ENCODE data around the gene MLLT3. TPM values are rescaled to one million over a fixed set of nuclear protein-coding genes. Genes with fewer than 3 reads are reported as not detected.

Gene MLLT3
- total RNA-seq, 1 donor, result 17.4 TPM

DNA sequence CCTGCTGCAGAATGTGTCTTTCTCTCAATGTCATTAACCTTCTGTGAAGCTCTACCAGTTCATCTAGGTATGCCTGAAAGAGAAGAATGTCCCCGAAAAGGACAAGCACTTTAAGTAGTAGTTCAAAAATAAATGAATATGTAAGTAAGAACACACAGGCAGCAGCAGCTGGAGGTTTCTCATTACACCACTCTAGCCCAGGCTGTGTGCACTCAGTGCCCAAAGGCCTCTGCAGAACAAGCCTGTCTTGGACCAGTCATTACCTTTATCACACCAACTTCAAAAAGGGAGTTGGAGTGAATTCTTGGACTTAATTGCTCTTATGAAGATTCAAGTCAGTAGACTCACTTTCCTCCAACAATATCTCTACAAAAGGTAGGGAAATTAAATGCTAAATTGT lies 268.8 kb downstream of the MLLT3 start:
- Histone ChIP-seq H3K79me2 (ENCODE audit: insufficient read depth, low read length) (no peaks in the 10 kb centered on the region), H3K4me3 (ENCODE audit: insufficient read depth, low read length) (no peak overlapping the region), H3K9me3 (ENCODE audit: low read depth, low read length) (no peaks in the 10 kb centered on the region), H3K27ac (ENCODE audit: low read depth, low read length) (no peak overlapping the region), H4K20me1 (ENCODE audit: insufficient read depth, low read length) (no peaks in the 10 kb centered on the region), H3K27me3 (ENCODE audit: insufficient read depth, low read length) (no peaks in the 10 kb centered on the region), H2AFZ (ENCODE audit: low read length) (no peak overlapping the region), H3K36me3 (ENCODE audit: insufficient read depth, low read length) (no peaks in the 10 kb centered on the region), H3K4me2 (ENCODE audit: insufficient read depth, low read length) (no peak overlapping the region), H3K4me1 (ENCODE audit: insufficient read depth, low read length) (peaks cover 37% of the 10 kb centered on the region)
- TF ChIP-seq, protein P1, sequence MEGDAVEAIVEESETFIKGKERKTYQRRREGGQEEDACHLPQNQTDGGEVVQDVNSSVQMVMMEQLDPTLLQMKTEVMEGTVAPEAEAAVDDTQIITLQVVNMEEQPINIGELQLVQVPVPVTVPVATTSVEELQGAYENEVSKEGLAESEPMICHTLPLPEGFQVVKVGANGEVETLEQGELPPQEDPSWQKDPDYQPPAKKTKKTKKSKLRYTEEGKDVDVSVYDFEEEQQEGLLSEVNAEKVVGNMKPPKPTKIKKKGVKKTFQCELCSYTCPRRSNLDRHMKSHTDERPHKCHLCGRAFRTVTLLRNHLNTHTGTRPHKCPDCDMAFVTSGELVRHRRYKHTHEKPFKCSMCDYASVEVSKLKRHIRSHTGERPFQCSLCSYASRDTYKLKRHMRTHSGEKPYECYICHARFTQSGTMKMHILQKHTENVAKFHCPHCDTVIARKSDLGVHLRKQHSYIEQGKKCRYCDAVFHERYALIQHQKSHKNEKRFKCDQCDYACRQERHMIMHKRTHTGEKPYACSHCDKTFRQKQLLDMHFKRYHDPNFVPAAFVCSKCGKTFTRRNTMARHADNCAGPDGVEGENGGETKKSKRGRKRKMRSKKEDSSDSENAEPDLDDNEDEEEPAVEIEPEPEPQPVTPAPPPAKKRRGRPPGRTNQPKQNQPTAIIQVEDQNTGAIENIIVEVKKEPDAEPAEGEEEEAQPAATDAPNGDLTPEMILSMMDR (IDR thresholded peaks at IDR 0.05; ENCODE audit: extremely low read depth, low read depth, low read length), result no peak
- no peak for DNase-seq (ENCODE audit: insufficient read length, low spot score, missing footprints)

DNA sequence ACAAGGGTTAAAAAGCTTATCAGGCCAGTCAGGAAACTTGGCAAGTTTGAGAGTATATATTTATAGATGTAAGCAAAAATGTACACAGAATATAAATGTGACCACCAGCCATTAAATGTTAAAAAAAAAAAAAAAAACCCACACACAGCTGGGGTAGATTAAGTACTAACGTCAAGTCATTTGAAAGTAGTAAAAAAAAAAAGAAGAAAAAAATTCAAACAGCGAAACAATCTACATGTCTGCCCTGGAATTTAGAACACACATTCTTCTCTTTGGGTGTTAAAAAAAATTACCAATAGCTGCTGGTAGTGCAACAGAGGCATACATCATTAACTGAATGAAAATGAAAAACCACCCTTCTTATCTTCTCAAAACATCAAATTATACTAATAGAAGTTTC lies 269.7 kb downstream of the MLLT3 start:
- Histone ChIP-seq H3K27ac (ENCODE audit: low read depth, low read length) (no peak overlapping the region), H4K20me1 (ENCODE audit: insufficient read depth, low read length) (no peaks in the 10 kb centered on the region), H3K9me3 (ENCODE audit: low read depth, low read length) (no peaks in the 10 kb centered on the region), H3K79me2 (ENCODE audit: insufficient read depth, low read length) (no peaks in the 10 kb centered on the region), H2AFZ (ENCODE audit: low read length) (no peak overlapping the region), H3K4me3 (ENCODE audit: insufficient read depth, low read length) (no peak overlapping the region), H3K36me3 (ENCODE audit: insufficient read depth, low read length) (no peaks in the 10 kb centered on the region), H3K4me1 (ENCODE audit: insufficient read depth, low read length) (peaks cover 37% of the 10 kb centered on the region), H3K27me3 (ENCODE audit: insufficient read depth, low read length) (no peaks in the 10 kb centered on the region), H3K4me2 (ENCODE audit: insufficient read depth, low read length) (no peak overlapping the region)
- no peak for DNase-seq (ENCODE audit: insufficient read length, low spot score, missing footprints)
- TF ChIP-seq, protein P1 (IDR thresholded peaks at IDR 0.05; ENCODE audit: extremely low read depth, low read depth, low read length), result no peak

DNA sequence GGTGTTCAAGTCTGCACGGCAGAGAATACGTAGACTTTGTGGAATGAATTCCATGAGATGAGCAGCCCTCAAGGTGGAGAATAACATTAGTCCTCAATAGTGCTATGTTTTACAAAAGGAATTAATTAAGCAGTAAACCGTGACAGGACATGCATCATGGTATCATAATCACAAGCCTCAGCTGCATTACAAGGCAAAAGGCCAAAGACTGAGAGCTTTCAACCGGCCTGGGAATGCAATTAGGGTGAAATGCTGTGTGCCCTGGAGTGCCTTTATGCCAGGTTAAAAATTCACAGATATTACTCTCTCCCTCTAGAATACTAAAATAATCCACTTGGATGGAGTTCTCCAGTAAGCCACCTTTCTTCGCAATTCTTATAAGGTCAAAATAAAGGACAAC lies 270.6 kb downstream of the MLLT3 start:
- Histone ChIP-seq H2AFZ (ENCODE audit: low read length) (no peak overlapping the region), H3K4me2 (ENCODE audit: insufficient read depth, low read length) (no peak overlapping the region)

DNA sequence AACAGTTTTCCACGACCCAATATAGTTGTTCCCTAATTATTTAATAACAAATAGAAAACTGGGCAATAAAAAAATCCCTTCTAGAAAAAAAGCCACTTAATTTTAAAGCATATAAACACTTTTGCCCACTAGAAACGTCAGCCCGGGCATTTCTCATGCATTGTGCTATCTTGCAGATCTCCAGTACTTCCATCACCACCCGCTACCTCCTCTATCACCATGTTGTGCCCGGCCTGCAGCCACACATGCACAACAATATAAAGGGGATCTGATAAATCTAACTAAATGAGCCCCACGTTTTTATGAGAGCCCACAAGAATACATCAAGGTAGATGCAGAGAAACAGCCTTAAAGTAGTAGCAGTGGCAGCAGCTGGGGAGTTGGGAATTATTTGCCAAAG lies 272.7 kb downstream of the MLLT3 start:
- H3K4me3 ChIP-seq (ENCODE audit: insufficient read depth, low read length), result no peak overlapping the region
- no peaks in the 10 kb centered on the region for H3K79me2 ChIP-seq (ENCODE audit: insufficient read depth, low read length)
- TF ChIP-seq, protein P1 (IDR thresholded peaks at IDR 0.05; ENCODE audit: extremely low read depth, low read depth, low read length), result no peak
- DNase-seq (ENCODE audit: insufficient read length, low spot score, missing footprints), result no peak
- H3K27me3 ChIP-seq (ENCODE audit: insufficient read depth, low read length), result no peaks in the 10 kb centered on the region
- no peak overlapping the region for H2AFZ ChIP-seq (ENCODE audit: low read length)
- H3K4me1 ChIP-seq (ENCODE audit: insufficient read depth, low read length), result peaks cover 10% of the 10 kb centered on the region
- H3K27ac ChIP-seq (ENCODE audit: low read depth, low read length), result no peak overlapping the region
- H3K9me3 ChIP-seq (ENCODE audit: low read depth, low read length), result no peaks in the 10 kb centered on the region
- H3K4me2 ChIP-seq (ENCODE audit: insufficient read depth, low read length), result no peak overlapping the region
- no peaks in the 10 kb centered on the region for H3K36me3 ChIP-seq (ENCODE audit: insufficient read depth, low read length)
- no peaks in the 10 kb centered on the region for H4K20me1 ChIP-seq (ENCODE audit: insufficient read depth, low read length)

More for the DNA sequence above, 270.6 kb downstream of the MLLT3 start:
- TF ChIP-seq, protein P1 (IDR thresholded peaks at IDR 0.05; ENCODE audit: extremely low read depth, low read depth, low read length), result no peak
- Histone ChIP-seq H3K9me3 (ENCODE audit: low read depth, low read length) (no peaks in the 10 kb centered on the region), H3K4me1 (ENCODE audit: insufficient read depth, low read length) (peaks cover 32% of the 10 kb centered on the region), H3K4me3 (ENCODE audit: insufficient read depth, low read length) (no peak overlapping the region), H3K27ac (ENCODE audit: low read depth, low read length) (no peak overlapping the region), H3K79me2 (ENCODE audit: insufficient read depth, low read length) (no peaks in the 10 kb centered on the region), H3K27me3 (ENCODE audit: insufficient read depth, low read length) (no peaks in the 10 kb centered on the region), H4K20me1 (ENCODE audit: insufficient read depth, low read length) (no peaks in the 10 kb centered on the region), H3K36me3 (ENCODE audit: insufficient read depth, low read length) (no peaks in the 10 kb centered on the region)
- DNase-seq (ENCODE audit: insufficient read length, low spot score, missing footprints), result no peak

Measured in osteoblast (primary cell).